Activated CD4-positive, alpha-beta T cell treated with anti-CD3 and anti-CD28 coated beads for 48 hours (primary cell): Measurements from ENCODE around the gene DAPK3.
"Not testable (repeated sequence)": the region's sequence is repeated elsewhere in the genome, so short reads cannot be mapped to it uniquely, and the experiment has no call there.

Experiments used
- DNase-seq: peaks from one replicate; pipeline ENCODE4 v3.0.0-alpha.2; 2020

Gene DAPK3

GRCh38 chr19:3952755-3953276, 18.1 kb downstream of the DAPK3 start:
- not testable (repeated sequence) for DNase-seq

GRCh38 chr19:3950871-3951861, 19.7 kb downstream of the DAPK3 start:
- no peak for DNase-seq

- no peak for DNase-seq
Measured at GRCh38 chr19:3949997-3950859, 20.7 kb downstream of the DAPK3 start.

GRCh38 chr19:3949294-3949693, 21.6 kb downstream of the DAPK3 start:
- no peak for DNase-seq

GRCh38 chr19:3947316-3947933, 23.5 kb downstream of the DAPK3 start:
- DNase-seq = not testable (repeated sequence)

GRCh38 chr19:3945838-3946237, 25.1 kb downstream of the DAPK3 start:
- DNase-seq = no peak

GRCh38 chr19:3944018-3944721, 26.7 kb downstream of the DAPK3 start:
- DNase-seq = no peak

GRCh38 chr19:3942790-3943409, 28.0 kb downstream of the DAPK3 start:
- no peak for DNase-seq

GRCh38 chr19:3938300-3938950, 32.5 kb downstream of the DAPK3 start:
- not testable (repeated sequence) for DNase-seq

GRCh38 chr19:3936506-3937442, 34.1 kb downstream of the DAPK3 start:
- DNase-seq = no peak

GRCh38 chr19:3932931-3933810, 37.7 kb downstream of the DAPK3 start, which contains the start of gene NMRK2:
Gene NMRK2 (plus strand): TSS chr19:3933069. CDS start chr19:3933672, 603 bp downstream.
- DNase-seq = peak; percentile 23

- no peak for DNase-seq
Measured at GRCh38 chr19:3931041-3931440, 39.9 kb downstream of the DAPK3 start.

GRCh38 chr19:3923912-3924311, 47.0 kb downstream of the DAPK3 start:
- no peak for DNase-seq

- no peak for DNase-seq
Measured at GRCh38 chr19:3923096-3923758, 47.7 kb downstream of the DAPK3 start.

- DNase-seq = no peak
Measured at GRCh38 chr19:3919793-3920192, 51.1 kb downstream of the DAPK3 start.

- DNase-seq = no peak
Measured at GRCh38 chr19:3916033-3916432, 54.9 kb downstream of the DAPK3 start.

- DNase-seq = no peak
Measured at GRCh38 chr19:3914199-3914598, 56.7 kb downstream of the DAPK3 start.

- DNase-seq = no peak
Measured at GRCh38 chr19:3910105-3910504, 60.8 kb downstream of the DAPK3 start.
